Natural killer cell (primary cell): ENCODE measurements around the gene MAP1S. TPM values are rescaled to one million over a fixed set of nuclear protein-coding genes. Genes with fewer than 3 reads are reported as not detected.

ENCODE experiments used
- ATAC-seq, 3 donors: fragments of 150-1000 bp in 2 of 3; fragments of 200-7000 bp in 1 of 3; cut with Tn5 transposase; 1 replicate in 1 of 3; 2 replicates in 2 of 3; pipeline ENCODE4 v1.10.0; 2021; ENCODE audit warnings: mild to moderate bottlenecking in 2 of 3, moderate library complexity in 2 of 3
- DNase-seq, 2 donors: peaks; one replicate each; pipeline versions ENCODE4 v3.0.0 to v3.0.0-alpha.2; 2013 to 2021; ENCODE audit warnings: mixed read lengths in 1 of 2
- H3K27ac ChIP-seq: one replicate; pipeline ENCODE4 v1.5.1; 2013; ENCODE audit warnings: mild to moderate bottlenecking, low read length
- H3K27me3 ChIP-seq: one replicate; pipeline ENCODE4 v1.6.1; 2013; ENCODE audit warnings: low read length; ENCODE audit not compliant: control insufficient read depth, insufficient read depth
- H3K36me3 ChIP-seq: one replicate; pipeline ENCODE4 v1.6.1; 2013; ENCODE audit warnings: low read length; ENCODE audit not compliant: control insufficient read depth, insufficient read depth
- H3K4me1 ChIP-seq: one replicate; pipeline ENCODE4 v1.6.1; 2013; ENCODE audit warnings: low read length; ENCODE audit not compliant: control insufficient read depth, insufficient read depth
- H3K4me3 ChIP-seq: one replicate; pipeline ENCODE4 v1.5.1; 2013; ENCODE audit warnings: low read length
- H3K9me3 ChIP-seq: one replicate; pipeline ENCODE4 v1.6.1; 2013; ENCODE audit warnings: low read length; ENCODE audit not compliant: control insufficient read depth, insufficient read depth
- H3K27ac Mint-ChIP-seq, 2 donors: one replicate each; pipeline ENCODE4 v1.8.0; 2022; ENCODE audit warnings: mild to moderate bottlenecking in 2 of 2, mixed read lengths in 2 of 2, moderate library complexity in 1 of 2
- H3K27me3 Mint-ChIP-seq, 2 donors: one replicate each; pipeline ENCODE4 v1.8.0; 2022; ENCODE audit warnings: low read depth in 2 of 2, mixed read lengths in 2 of 2
- H3K36me3 Mint-ChIP-seq: one replicate; pipeline ENCODE4 v1.8.0; 2022; ENCODE audit warnings: mixed read lengths
- H3K4me1 Mint-ChIP-seq, 2 donors: one replicate each; pipeline ENCODE4 v1.8.0; 2022; ENCODE audit warnings: mixed read lengths in 2 of 2
- H3K4me3 Mint-ChIP-seq: one replicate; pipeline ENCODE4 v1.8.0; 2022; ENCODE audit warnings: mild to moderate bottlenecking, moderate library complexity, mixed read lengths
- H3K9me3 Mint-ChIP-seq, 2 donors: one replicate each; pipeline ENCODE4 v1.8.0; 2022; ENCODE audit warnings: mixed read lengths in 2 of 2
- CTCF ChIP-seq: fragments of 200-600 bp; IDR thresholded peaks from one replicate; pipeline ENCODE4 v1.8.0; 2022; ENCODE audit warnings: antibody characterized with exemption
- WGBS: methylation state at CpG from one replicate; pipeline ENCODE4 v1.1.7; 2013; ENCODE audit warnings: missing lambda C conversion rate; ENCODE audit not compliant: insufficient coverage; 5-methylcytosine and 5-hydroxymethylcytosine counted together
- intact Hi-C: fragments of 100-400 bp; cut with micrococcal nuclease; formaldehyde crosslinking; loops from one replicate; pipeline ENCODE4 v1.14.2; 2022
- total RNA-seq, 4 donors: library from RNA; stranded (reverse); fragments of 120-200 nt in 1 of 4; gene quantifications; one replicate each; pipeline versions ENCODE4 v1.2.3 to v1.2.4, GENCODE V29; 2013 to 2022

Gene MAP1S
- total RNA-seq, 3 donors from 2014 or later (not counting 1 experiment from before 2014, with no cell fraction given) = 41.0 to 59.4 (median 45.8) TPM

DNA sequence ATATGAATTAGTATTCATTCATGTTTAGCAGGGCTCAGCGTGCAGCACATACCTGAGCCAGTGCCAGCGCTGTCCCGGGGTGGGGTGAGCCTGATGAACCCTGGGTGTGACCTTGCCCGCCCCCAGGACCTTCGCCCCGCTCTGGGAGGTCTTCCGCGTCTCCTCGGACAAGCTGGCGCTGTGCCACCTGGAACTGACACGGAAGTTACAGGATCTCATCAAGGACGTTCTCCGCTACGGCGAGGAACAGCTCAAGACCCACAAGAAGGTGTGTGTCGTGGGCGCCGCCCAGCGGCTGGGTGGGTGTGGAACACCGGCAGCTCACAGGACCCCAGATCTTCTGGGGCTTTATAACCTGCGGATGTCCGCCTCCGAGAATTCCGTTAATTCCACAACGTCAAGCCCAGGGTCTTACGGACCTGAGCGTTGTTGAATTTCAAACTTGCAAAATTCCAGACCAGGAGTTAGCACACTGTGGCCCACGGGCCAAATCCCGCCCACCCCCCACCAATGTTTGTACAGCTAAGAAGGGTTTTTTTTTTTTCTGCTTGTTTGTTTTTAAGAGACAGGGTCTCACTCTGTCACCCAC, 47.4 kb downstream of the MAP1S start:
- ATAC-seq = peak; percentile 65 to 79 (median 78)

DNA sequence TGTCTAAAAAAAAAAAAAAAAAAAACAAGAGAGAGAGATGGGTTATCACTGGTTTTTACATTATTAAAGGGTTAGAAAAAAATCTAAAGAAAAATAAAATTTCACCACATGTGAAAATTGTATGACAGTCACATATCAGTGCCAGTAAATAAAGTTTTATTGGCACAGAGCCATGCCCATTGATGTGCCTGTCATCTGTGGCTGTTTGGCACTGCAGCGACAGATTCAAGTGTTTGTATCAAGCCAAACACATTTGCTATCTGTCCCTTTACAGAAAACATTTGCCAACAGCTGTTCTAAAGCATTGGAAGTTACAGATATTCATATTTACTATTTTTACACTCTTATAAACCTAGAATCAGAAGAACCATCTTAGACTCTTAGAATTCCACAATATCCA, 48.3 kb downstream of the MAP1S start:
- Histone ChIP-seq H3K4me1 (peaks cover 12% of the 10 kb centered on the region), H3K27ac (no peak overlapping the region), H3K27me3 (no peaks in the 10 kb centered on the region), H3K9me3 (no peaks in the 10 kb centered on the region), H3K4me3 (no peak overlapping the region), H3K36me3 (peaks cover 61% of the 10 kb centered on the region)
- no peak for TF ChIP-seq CTCF
- intact Hi-C loops = loop anchor here (2.0 kb wide), 1 partner anchor 63 kb away; no protein-coding TSS in a partner anchor
- H3K9me3 Mint-ChIP-seq = no peaks in the 10 kb centered on the region
- no peak overlapping the region for H3K4me3 Mint-ChIP-seq
- H3K27ac Mint-ChIP-seq = no peak overlapping the region
- DNase-seq (no peak), ATAC-seq (no peak)
- no peaks in the 10 kb centered on the region for H3K27me3 Mint-ChIP-seq
- peaks cover 5 to 8% of the 10 kb centered on the region in 2 donors for H3K4me1 Mint-ChIP-seq
- WGBS = 100% methylated on average over 1 of the region's 1 CpG
- H3K36me3 Mint-ChIP-seq = no peaks in the 10 kb centered on the region

More for the DNA sequence above, 47.4 kb downstream of the MAP1S start:
- peaks cover 12% of the 10 kb centered on the region for H3K4me1 ChIP-seq
- no peak overlapping the region for H3K27ac ChIP-seq
- H3K9me3 Mint-ChIP-seq = no peaks in the 10 kb centered on the region
- no peak overlapping the region for H3K4me3 Mint-ChIP-seq
- DNase-seq = peak; percentile 50 to 55
- H3K27me3 Mint-ChIP-seq = no peaks in the 10 kb centered on the region
- H3K27ac Mint-ChIP-seq = no peak overlapping the region
- intact Hi-C loops = loop anchor here (2.0 kb wide), 1 partner anchor 62 kb away; no protein-coding TSS in a partner anchor
- H3K36me3 Mint-ChIP-seq = no peaks in the 10 kb centered on the region
- peaks cover 53% of the 10 kb centered on the region for H3K36me3 ChIP-seq
- WGBS = 67% methylated on average over 27 of the region's 29 CpGs
- no peaks in the 10 kb centered on the region for H3K9me3 ChIP-seq
- H3K4me1 Mint-ChIP-seq = peaks cover 5 to 8% of the 10 kb centered on the region in 2 donors
- H3K4me3 ChIP-seq = no peak overlapping the region
- H3K27me3 ChIP-seq = no peaks in the 10 kb centered on the region
- TF ChIP-seq CTCF = peak; percentile 57

DNA sequence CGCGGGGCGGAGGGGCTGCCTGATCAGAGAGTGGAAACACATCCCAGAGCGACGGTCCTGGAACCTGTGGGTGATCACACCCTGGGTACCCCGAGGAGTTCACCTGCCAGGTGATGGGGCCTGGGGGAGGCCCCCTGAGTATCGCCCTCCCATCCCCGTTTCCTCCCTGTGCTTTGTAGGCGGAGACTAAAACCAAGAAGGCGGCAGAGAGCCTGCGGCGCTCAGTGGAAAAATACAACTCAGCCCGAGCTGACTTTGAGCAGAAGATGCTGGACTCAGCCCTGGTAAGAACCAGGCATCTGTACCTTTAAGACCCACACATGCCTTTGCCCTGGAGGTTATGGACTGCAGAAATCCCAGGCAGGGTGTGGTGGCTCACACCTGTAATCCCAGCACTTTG, 51.3 kb downstream of the MAP1S start:
- DNase-seq = no peak
- Mint-ChIP-seq H3K27me3 (no peaks in the 10 kb centered on the region), H3K27ac (no peak overlapping the region), H3K4me3 (no peak overlapping the region), H3K9me3 (no peaks in the 10 kb centered on the region), H3K36me3 (no peaks in the 10 kb centered on the region), H3K4me1 (peaks cover 0 to 4% of the 10 kb centered on the region in 2 donors)
- Histone ChIP-seq H3K36me3 (peaks cover 69% of the 10 kb centered on the region), H3K4me1 (peaks cover 4% of the 10 kb centered on the region), H3K4me3 (no peak overlapping the region), H3K9me3 (no peaks in the 10 kb centered on the region), H3K27ac (no peak overlapping the region), H3K27me3 (no peaks in the 10 kb centered on the region)
- intact Hi-C loops = no loop called here
- ATAC-seq = no peak
- 90% methylated on average over 13 of the region's 13 CpGs for WGBS
- TF ChIP-seq CTCF = no peak

GRCh38 chr19:17772172-17772571, 52.9 kb downstream of the MAP1S start:
- DNase-seq = no peak
- no peak overlapping the region for H3K4me3 Mint-ChIP-seq
- H3K9me3 Mint-ChIP-seq = no peaks in the 10 kb centered on the region
- no peak overlapping the region for H3K27ac Mint-ChIP-seq
- WGBS = 100% methylated on average over 4 of the region's 4 CpGs
- no peaks in the 10 kb centered on the region for H3K9me3 ChIP-seq
- H3K27ac ChIP-seq = no peak overlapping the region
- no peaks in the 10 kb centered on the region for H3K36me3 Mint-ChIP-seq
- H3K4me1 Mint-ChIP-seq = peaks cover 0 to 5% of the 10 kb centered on the region in 2 donors
- H3K27me3 Mint-ChIP-seq = no peaks in the 10 kb centered on the region
- no peaks in the 10 kb centered on the region for H3K4me1 ChIP-seq
- no peak for TF ChIP-seq CTCF
- no peaks in the 10 kb centered on the region for H3K27me3 ChIP-seq
- intact Hi-C loops = no loop called here
- H3K36me3 ChIP-seq = peaks cover 67% of the 10 kb centered on the region
- no peak overlapping the region for H3K4me3 ChIP-seq
- ATAC-seq = no peak
